ENCODE measurements around the gene STIL.
"Not testable (repeated sequence)": the region's sequence is repeated elsewhere in the genome, so short reads cannot be mapped to it uniquely, and the experiment has no call there.

Gene STIL

DNA sequence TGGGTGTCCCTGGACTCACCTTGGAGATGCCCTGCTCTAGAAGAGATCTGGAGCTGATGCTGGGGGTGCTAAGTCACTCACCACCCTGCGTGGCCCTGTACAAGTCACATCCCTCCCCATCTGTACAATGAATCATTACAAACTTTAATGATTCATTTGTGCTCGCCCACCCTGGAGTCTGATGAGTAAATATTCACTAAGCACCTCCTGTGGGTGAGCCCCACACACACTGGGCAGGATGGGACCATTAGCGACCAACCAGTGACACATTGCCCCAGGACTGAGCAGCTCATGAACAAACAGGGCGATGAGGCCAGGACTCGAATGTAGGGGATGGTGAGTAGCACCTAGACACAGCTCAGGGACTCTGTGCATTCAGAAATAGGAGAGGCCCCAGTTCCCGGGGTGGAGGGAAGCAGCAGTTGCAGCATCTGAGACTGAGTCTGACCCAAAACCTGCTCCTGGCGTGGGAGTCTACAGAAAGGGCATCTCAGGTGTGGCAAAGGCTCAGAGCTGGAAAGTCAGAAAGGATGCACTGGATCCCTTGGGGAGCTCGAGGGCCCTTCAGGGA lies 106.1 kb downstream of the STIL start:
- DNase-seq (ENCODE audit: low read depth) = no peak
- TF ChIP-seq, protein P1, sequence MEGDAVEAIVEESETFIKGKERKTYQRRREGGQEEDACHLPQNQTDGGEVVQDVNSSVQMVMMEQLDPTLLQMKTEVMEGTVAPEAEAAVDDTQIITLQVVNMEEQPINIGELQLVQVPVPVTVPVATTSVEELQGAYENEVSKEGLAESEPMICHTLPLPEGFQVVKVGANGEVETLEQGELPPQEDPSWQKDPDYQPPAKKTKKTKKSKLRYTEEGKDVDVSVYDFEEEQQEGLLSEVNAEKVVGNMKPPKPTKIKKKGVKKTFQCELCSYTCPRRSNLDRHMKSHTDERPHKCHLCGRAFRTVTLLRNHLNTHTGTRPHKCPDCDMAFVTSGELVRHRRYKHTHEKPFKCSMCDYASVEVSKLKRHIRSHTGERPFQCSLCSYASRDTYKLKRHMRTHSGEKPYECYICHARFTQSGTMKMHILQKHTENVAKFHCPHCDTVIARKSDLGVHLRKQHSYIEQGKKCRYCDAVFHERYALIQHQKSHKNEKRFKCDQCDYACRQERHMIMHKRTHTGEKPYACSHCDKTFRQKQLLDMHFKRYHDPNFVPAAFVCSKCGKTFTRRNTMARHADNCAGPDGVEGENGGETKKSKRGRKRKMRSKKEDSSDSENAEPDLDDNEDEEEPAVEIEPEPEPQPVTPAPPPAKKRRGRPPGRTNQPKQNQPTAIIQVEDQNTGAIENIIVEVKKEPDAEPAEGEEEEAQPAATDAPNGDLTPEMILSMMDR (IDR thresholded peaks at IDR 0.05; ENCODE audit: control insufficient read depth, insufficient read depth, low read depth, low read length, missing control alignments) = no peak
- no peak overlapping the region for H3K4me3 ChIP-seq (ENCODE audit: control insufficient read depth, low read depth, low read length)

DNA sequence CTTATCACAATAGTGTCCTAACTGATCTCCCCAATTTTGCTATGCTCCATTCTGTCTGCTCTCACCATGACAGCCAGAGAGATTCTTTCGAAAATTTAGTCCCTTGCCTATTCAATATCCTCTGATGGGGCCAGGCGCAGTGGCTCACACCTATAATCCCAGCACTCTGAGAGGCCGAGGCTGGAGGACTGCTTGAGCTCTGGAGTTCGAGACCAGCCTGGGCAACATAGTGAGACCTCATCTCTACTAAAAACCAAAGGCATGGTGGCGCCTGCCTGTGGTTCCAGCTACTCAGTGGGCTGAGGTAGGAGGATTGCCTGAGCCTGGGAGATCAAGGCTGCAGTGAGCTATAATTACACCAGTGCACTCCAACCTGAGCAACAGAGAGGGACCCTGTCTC lies 108.0 kb downstream of the STIL start:
- no peak overlapping the region for H3K4me3 ChIP-seq (ENCODE audit: control insufficient read depth, low read depth, low read length)
- TF ChIP-seq, protein P1 (IDR thresholded peaks at IDR 0.05; ENCODE audit: control insufficient read depth, insufficient read depth, low read depth, low read length, missing control alignments) = no peak
- DNase-seq (ENCODE audit: low read depth) = no peak

DNA sequence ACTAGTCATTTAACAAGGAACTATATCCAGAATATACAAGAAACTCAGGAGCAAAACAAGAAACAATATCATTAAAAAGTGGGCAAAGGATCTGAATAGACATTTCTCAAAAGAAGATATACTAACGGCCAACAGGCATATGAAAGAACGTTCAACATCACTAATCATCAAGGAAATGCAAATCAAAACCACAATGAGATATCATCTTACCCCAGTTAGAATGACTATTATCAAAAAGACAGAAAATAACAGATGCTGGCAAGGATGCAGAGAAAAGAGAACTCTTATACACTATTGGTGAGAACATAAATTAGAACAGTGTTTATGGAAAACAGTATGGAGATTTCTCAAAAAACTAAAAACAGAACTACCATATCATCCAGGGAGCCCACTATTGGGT lies 110.4 kb downstream of the STIL start:
- H3K4me3 ChIP-seq (ENCODE audit: control insufficient read depth, low read depth, low read length); DNase-seq (ENCODE audit: low read depth): not testable (repeated sequence)

DNA sequence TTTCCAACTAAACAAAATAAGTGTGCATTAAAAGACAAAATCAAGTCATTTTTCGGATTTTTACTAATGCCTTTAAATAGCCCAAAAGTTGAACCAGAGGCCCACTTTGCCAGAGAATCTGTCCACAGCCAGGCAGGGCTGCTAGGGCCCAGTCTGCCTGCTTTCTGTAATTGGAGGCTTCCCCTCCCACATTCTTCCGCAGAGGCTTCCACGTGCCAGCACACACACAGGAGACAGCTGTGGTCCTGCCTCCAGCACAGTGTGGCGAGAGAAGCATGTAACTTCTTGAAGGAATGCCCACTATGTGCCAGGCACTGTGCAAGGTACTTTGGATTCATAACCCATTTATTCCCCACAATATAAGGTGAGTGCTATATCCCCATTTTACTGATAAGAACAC lies 112.8 kb downstream of the STIL start:
- TF ChIP-seq, protein P1 (IDR thresholded peaks at IDR 0.05; ENCODE audit: control insufficient read depth, insufficient read depth, low read depth, low read length, missing control alignments) = no peak
- no peak overlapping the region for H3K4me3 ChIP-seq (ENCODE audit: control insufficient read depth, low read depth, low read length)
- no peak for DNase-seq (ENCODE audit: low read depth)

Data from AG09309 (cell line).